ENCODE measurements around the gene TRIM37.

- TF ChIP-seq BCL11A (tag by site-specific recombination; IDR thresholded peaks at IDR 0.05; ENCODE audit: low read depth) (no peak), ZNF76 (tag by site-specific recombination; IDR thresholded peaks at IDR 0.05; ENCODE audit: borderline replicate concordance, low read depth) (no peak), PATZ1 (tag by site-specific recombination; IDR thresholded peaks at IDR 0.05) (no peak), ZBTB8A (tag by site-specific recombination; IDR thresholded peaks at IDR 0.05) (no peak), ZNF169 (tag by site-specific recombination; IDR thresholded peaks at IDR 0.05) (no peak)
Observed at GRCh38 chr17:59007995-59008394, 98.7 kb downstream of the TRIM37 start.
